Neuronal stem cell (in vitro differentiated cells): ENCODE results near the gene PGA4.
A peak's percentile ranks its signal among the peaks of the same experiment; 100 is the strongest.

Source experiments
- DNase-seq: peaks from one replicate; pipeline ENCODE4 v3.0.0-alpha.2; 2013; ENCODE audit warnings: low spot score
- H2AFZ ChIP-seq: one replicate; pipeline ENCODE4 v1.6.1; 2013; ENCODE audit warnings: mild to moderate bottlenecking, low read length, inconsistent platforms
- H2AK5ac ChIP-seq: 2 replicates; pipeline ENCODE4 v1.6.1; 2013; ENCODE audit warnings: low read depth, mild to moderate bottlenecking, inconsistent platforms, low read length, moderate library complexity, mixed read lengths
- H2BK120ac ChIP-seq: 2 replicates; pipeline ENCODE4 v1.6.1; 2013; ENCODE audit warnings: low read depth, mild to moderate bottlenecking, inconsistent platforms, low read length, moderate library complexity, mixed read lengths
- H2BK12ac ChIP-seq: one replicate; pipeline ENCODE4 v1.6.1; 2013; ENCODE audit warnings: low read length, inconsistent platforms
- H2BK15ac ChIP-seq: 2 replicates; pipeline ENCODE4 v1.6.1; 2013; ENCODE audit warnings: mild to moderate bottlenecking, low read length, inconsistent platforms, mixed read lengths
- H2BK5ac ChIP-seq: one replicate; pipeline ENCODE4 v1.6.1; 2013; ENCODE audit warnings: inconsistent platforms, mild to moderate bottlenecking, low read length, moderate library complexity
- H3K14ac ChIP-seq: one replicate; pipeline ENCODE4 v1.6.1; 2013; ENCODE audit warnings: low read length, inconsistent platforms
- H3K18ac ChIP-seq: 2 replicates; pipeline ENCODE4 v1.6.1; 2013; ENCODE audit warnings: low read length, inconsistent platforms
- H3K23ac ChIP-seq: 2 replicates; pipeline ENCODE4 v1.6.1; 2013; ENCODE audit warnings: low read depth, mild to moderate bottlenecking, mixed read lengths, low read length, inconsistent platforms; ENCODE audit not compliant: poor library complexity
- H3K27ac ChIP-seq: replicated peaks from 3 replicates; pipeline ENCODE4 v1.5.1; 2013; ENCODE audit warnings: low read length, inconsistent platforms
- H3K27me3 ChIP-seq, 3 experiments: 2 replicates each; pipeline ENCODE4 v1.6.1; 2013; ENCODE audit warnings: low read length in 3 of 3, mild to moderate bottlenecking in 2 of 3, inconsistent platforms in 1 of 3, low read depth in 1 of 3, mixed read lengths in 1 of 3, moderate library complexity in 1 of 3; ENCODE audit not compliant: control insufficient read depth in 3 of 3, insufficient read depth in 3 of 3
- H3K36me3 ChIP-seq, 2 donors: replicated peaks in 1 of 2; 2 replicates each; pipeline ENCODE4 v1.6.1; 2013; ENCODE audit warnings: low read length in 2 of 2; ENCODE audit not compliant: control insufficient read depth in 2 of 2, insufficient read depth in 2 of 2
- H3K4ac ChIP-seq: 2 replicates; pipeline ENCODE4 v1.6.1; 2013; ENCODE audit warnings: inconsistent platforms, mild to moderate bottlenecking, low read length, moderate library complexity
- H3K4me1 ChIP-seq, 2 donors: 1 replicate in 1 of 2; 2 replicates in 1 of 2; pipeline ENCODE4 v1.6.1; 2013; ENCODE audit warnings: low read length in 2 of 2, low read depth in 1 of 2; ENCODE audit not compliant: control insufficient read depth in 2 of 2, insufficient read depth in 1 of 2
- H3K4me2 ChIP-seq: one replicate; pipeline ENCODE4 v1.6.1; 2013; ENCODE audit warnings: mild to moderate bottlenecking, low read length, inconsistent platforms; ENCODE audit not compliant: insufficient read depth, poor library complexity, severe bottlenecking
- H3K4me3 ChIP-seq, 2 donors: 2 replicates each; pipeline ENCODE4 v1.5.1; 2013; ENCODE audit warnings: low read length in 2 of 2, mild to moderate bottlenecking in 2 of 2, inconsistent platforms in 1 of 2, moderate library complexity in 1 of 2
- H3K79me1 ChIP-seq: one replicate; pipeline ENCODE4 v1.6.1; 2013; ENCODE audit warnings: low read depth, mild to moderate bottlenecking, inconsistent platforms, low read length, moderate library complexity
- H3K9ac ChIP-seq: one replicate; pipeline ENCODE4 v1.6.1; 2013; ENCODE audit warnings: mild to moderate bottlenecking, low read depth, low read length, inconsistent platforms; ENCODE audit not compliant: poor library complexity
- H3K9me3 ChIP-seq, 2 donors: replicated peaks in 1 of 2; 2 replicates each; pipeline versions ENCODE3 to v1.6.1; 2013; ENCODE audit warnings: low read length in 2 of 2, mild to moderate bottlenecking in 2 of 2, inconsistent platforms in 1 of 2, low read depth in 1 of 2, mixed read lengths in 1 of 2, moderate library complexity in 1 of 2; ENCODE audit not compliant: control insufficient read depth in 2 of 2, insufficient read depth in 1 of 2
- H4K8ac ChIP-seq: one replicate; pipeline ENCODE4 v1.6.1; 2013; ENCODE audit warnings: low read depth, mild to moderate bottlenecking, inconsistent platforms, low read length, moderate library complexity
- H4K91ac ChIP-seq: one replicate; pipeline ENCODE4 v1.6.1; 2013; ENCODE audit warnings: low read length, low read depth, mild to moderate bottlenecking, inconsistent platforms; ENCODE audit not compliant: poor library complexity
- WGBS, 2 donors: extraction: QIAGEN DNeasy Blood & Tissue Kit; methylation state at CpG; one replicate each; pipeline ENCODE4 v1.1.7; 2013; ENCODE audit warnings: missing lambda C conversion rate in 2 of 2, mixed read lengths in 1 of 2; ENCODE audit not compliant: insufficient read length in 2 of 2, insufficient replicate concordance in 1 of 2; ENCODE audit errors: extremely low coverage in 2 of 2; 5-methylcytosine and 5-hydroxymethylcytosine counted together

Gene PGA4

DNA sequence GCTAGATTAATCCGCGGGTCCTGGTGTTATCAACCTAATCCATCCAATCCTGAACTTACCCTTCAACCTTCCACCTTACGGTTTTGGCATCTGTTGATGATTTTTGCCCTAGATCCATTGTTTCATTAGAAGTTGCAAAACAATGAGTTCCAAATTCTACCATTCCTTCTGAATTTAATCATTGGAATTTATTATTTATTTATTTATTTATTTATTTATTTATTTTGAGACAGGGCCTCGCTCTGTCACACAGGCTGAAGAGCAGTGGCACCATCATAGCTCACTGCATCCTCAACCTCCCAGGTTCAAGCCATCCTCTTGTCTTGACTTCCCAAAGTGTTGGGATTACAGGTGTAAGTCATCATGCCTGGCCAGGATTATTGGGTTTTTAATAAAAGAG, 40.7 kb upstream of the PGA4 start:
- Histone ChIP-seq H4K8ac (no peak overlapping the region), H3K79me1 (no peaks in the 10 kb centered on the region), H3K27ac (no peak overlapping the region), H3K23ac (no peak overlapping the region), H4K91ac (no peak overlapping the region), H3K4me1 (no peaks in the 10 kb centered on the region), H3K14ac (no peak overlapping the region), H2BK12ac (no peak overlapping the region), H3K4me2 (no peak overlapping the region), H2AK5ac (no peak overlapping the region), H3K36me3 (no peaks in the 10 kb centered on the region), H3K9me3 (no peaks in the 10 kb centered on the region), H2BK120ac (no peak overlapping the region), H3K18ac (no peak overlapping the region), H3K27me3 (peaks cover 0 to 8% (median 0%) of the 10 kb centered on the region in 3 experiments), H3K4me3 (no peak overlapping the region), H2AFZ (no peak overlapping the region), H2BK5ac (no peak overlapping the region), H2BK15ac (no peak overlapping the region), H3K9ac (no peak overlapping the region), H3K4ac (no peak overlapping the region)
- no CpG with 5 or more reads among the region's 4 CpGs for WGBS, 2 donors
- DNase-seq = no peak

DNA sequence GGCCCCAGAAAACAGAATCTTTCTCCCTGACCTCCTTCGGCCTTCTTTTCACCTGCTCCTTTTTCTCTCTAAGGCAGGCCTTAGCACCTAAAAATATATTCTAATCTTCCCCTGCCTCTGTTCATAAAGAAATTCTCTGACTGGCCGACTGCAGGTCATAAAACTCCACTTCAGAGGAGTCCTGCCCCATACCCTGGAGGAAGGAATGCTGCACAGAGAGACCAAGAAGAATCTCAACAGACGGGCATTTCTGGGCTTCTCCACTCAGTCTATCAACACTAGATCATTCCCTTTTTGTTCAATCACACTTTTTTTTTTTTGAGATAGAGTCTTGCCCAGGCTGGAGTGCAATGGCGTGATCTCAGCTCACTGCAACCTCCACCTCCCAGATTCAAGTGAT, 38.5 kb upstream of the PGA4 start:
- H3K18ac ChIP-seq = no peak overlapping the region
- H3K79me1 ChIP-seq = no peaks in the 10 kb centered on the region
- no peaks in the 10 kb centered on the region for H3K9me3 ChIP-seq
- peaks cover 0 to 6% (median 0%) of the 10 kb centered on the region in 3 experiments for H3K27me3 ChIP-seq
- DNase-seq = no peak
- H2BK120ac ChIP-seq = no peak overlapping the region
- H3K27ac ChIP-seq = no peak overlapping the region
- no peak overlapping the region for H2BK5ac ChIP-seq
- H3K4me2 ChIP-seq = no peak overlapping the region
- no peak overlapping the region for H3K4ac ChIP-seq
- H2AFZ ChIP-seq = no peak overlapping the region
- H3K4me3 ChIP-seq = no peak overlapping the region
- no peak overlapping the region for H4K8ac ChIP-seq
- no CpG with 5 or more reads among the region's 4 CpGs for WGBS, 2 donors
- H3K14ac ChIP-seq = no peak overlapping the region
- no peak overlapping the region for H2AK5ac ChIP-seq
- H2BK12ac ChIP-seq = no peak overlapping the region
- no peak overlapping the region for H3K23ac ChIP-seq
- no peak overlapping the region for H2BK15ac ChIP-seq
- no peak overlapping the region for H3K9ac ChIP-seq
- no peaks in the 10 kb centered on the region for H3K36me3 ChIP-seq
- H3K4me1 ChIP-seq = no peaks in the 10 kb centered on the region
- H4K91ac ChIP-seq = no peak overlapping the region

DNA sequence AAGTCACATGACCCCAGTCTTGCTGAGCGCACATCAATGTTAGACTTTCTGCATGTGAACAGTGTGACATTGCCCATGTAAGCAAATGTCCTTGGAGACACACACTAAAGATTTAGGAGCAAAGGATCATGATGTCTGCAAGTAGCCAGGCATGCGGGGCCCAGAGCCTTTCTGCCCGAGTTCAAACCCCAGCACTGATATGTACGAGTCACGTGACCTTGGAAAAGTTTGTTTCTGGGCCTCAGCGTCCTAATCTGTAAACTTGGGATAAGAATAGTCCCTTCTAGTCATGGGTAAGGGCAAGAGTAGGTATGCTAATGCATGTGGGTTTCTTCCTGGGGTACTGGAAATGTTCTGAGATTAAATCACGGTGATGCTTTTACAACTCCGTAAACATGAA, 35.6 kb upstream of the PGA4 start:
- H3K27me3 ChIP-seq = peaks cover 0 to 2% (median 0%) of the 10 kb centered on the region in 3 experiments
- H3K23ac ChIP-seq = no peak overlapping the region
- no CpG with 5 or more reads among the region's 8 CpGs for WGBS, 2 donors
- no peak overlapping the region for H2BK5ac ChIP-seq
- no peaks in the 10 kb centered on the region for H3K79me1 ChIP-seq
- H3K18ac ChIP-seq = no peak overlapping the region
- H2BK12ac ChIP-seq = no peak overlapping the region
- no peak overlapping the region for H3K4ac ChIP-seq
- no peaks in the 10 kb centered on the region for H3K4me1 ChIP-seq
- H3K4me2 ChIP-seq = no peak overlapping the region
- H3K27ac ChIP-seq = no peak overlapping the region
- no peak overlapping the region for H2AFZ ChIP-seq
- no peak overlapping the region for H2BK120ac ChIP-seq
- no peak overlapping the region for H4K91ac ChIP-seq
- no peak overlapping the region for H3K14ac ChIP-seq
- DNase-seq = no peak
- H4K8ac ChIP-seq = no peak overlapping the region
- H3K9me3 ChIP-seq = no peaks in the 10 kb centered on the region
- no peak overlapping the region for H2AK5ac ChIP-seq
- no peak overlapping the region for H3K4me3 ChIP-seq
- H2BK15ac ChIP-seq = no peak overlapping the region
- no peak overlapping the region for H3K9ac ChIP-seq
- no peaks in the 10 kb centered on the region for H3K36me3 ChIP-seq

DNA sequence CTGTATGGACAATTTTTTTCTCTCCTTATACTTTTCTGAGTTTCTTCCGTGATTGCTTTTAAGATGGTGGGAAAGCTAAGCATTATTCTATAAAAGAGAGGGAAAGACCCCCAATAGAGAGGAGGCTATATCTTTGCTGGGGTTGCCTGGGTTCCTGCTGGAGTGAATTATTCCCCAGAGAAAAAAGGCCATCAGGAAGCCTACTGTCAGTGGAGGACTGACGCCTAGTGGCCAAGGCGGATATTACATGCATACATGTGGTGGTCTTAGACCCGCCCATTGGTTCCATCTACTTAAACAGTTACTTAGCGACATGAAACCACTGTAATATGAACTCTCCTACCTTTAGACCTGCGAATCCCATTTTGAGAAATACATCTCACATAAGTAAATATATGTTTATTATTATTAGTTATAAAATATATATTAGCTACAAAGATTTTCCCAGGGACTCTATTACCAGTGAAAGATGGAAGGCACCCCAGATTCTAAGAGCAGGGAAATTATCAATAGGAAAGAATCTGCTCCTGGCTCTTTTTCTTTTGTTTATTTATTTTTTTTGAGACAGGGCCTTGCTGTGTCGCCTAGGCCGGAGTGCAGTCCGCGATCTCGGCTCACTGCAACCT, 34.5 kb upstream of the PGA4 start:
- Histone ChIP-seq H4K8ac (no peak overlapping the region), H2BK120ac (no peak overlapping the region), H2AK5ac (no peak overlapping the region), H3K36me3 (no peaks in the 10 kb centered on the region), H3K4me1 (no peaks in the 10 kb centered on the region), H2BK5ac (no peak overlapping the region), H3K23ac (no peak overlapping the region), H3K14ac (no peak overlapping the region), H3K18ac (no peak overlapping the region), H3K4me3 (no peak overlapping the region), H3K27me3 (peaks cover 0 to 2% (median 0%) of the 10 kb centered on the region in 3 experiments), H3K79me1 (no peaks in the 10 kb centered on the region), H4K91ac (no peak overlapping the region), H3K4ac (no peak overlapping the region), H3K9me3 (no peaks in the 10 kb centered on the region), H3K27ac (no peak overlapping the region), H3K4me2 (no peak overlapping the region), H2AFZ (no peak overlapping the region), H3K9ac (no peak overlapping the region), H2BK12ac (no peak overlapping the region), H2BK15ac (no peak overlapping the region)
- no CpG with 5 or more reads among the region's 11 CpGs for WGBS, 2 donors
- DNase-seq = peak; percentile 84
